GM23248 (cell line): ENCODE measurements around the gene FOXD2. TPM values are rescaled to one million over a fixed set of nuclear protein-coding genes. Genes with fewer than 3 reads are reported as not detected.

Experiments used
- DNase-seq: peaks from one replicate; pipeline ENCODE4 v3.0.0-alpha.2; 2015
- H2AFZ ChIP-seq: fragments of 200-600 bp; sonication (generic); 2 replicates; pipeline ENCODE4 v1.6.1; 2016; ENCODE audit warnings: antibody characterized with exemption
- H3F3A ChIP-seq: fragments of 200-600 bp; sonication (generic); 2 replicates; pipeline ENCODE4 v1.6.1; 2016; ENCODE audit warnings: mild to moderate bottlenecking, antibody characterized with exemption, mixed run types; ENCODE audit not compliant: insufficient read depth
- H3K27ac ChIP-seq: fragments of 200-600 bp; sonication (generic); 2 replicates; pipeline ENCODE4 v1.5.1; 2016; ENCODE audit warnings: mild to moderate bottlenecking
- H3K27me3 ChIP-seq: fragments of 200-600 bp; sonication (generic); replicated peaks from 2 replicates; pipeline ENCODE4 v1.6.1; 2016; ENCODE audit warnings: mild to moderate bottlenecking; ENCODE audit not compliant: insufficient read depth
- H3K36me3 ChIP-seq: fragments of 200-600 bp; sonication (generic); 2 replicates; pipeline ENCODE4 v1.6.1; 2016; ENCODE audit warnings: low read depth, mild to moderate bottlenecking
- H3K4me1 ChIP-seq: fragments of 200-600 bp; sonication (generic); 2 replicates; pipeline ENCODE4 v1.6.1; 2016; ENCODE audit warnings: mild to moderate bottlenecking; ENCODE audit not compliant: insufficient read depth
- H3K4me2 ChIP-seq: fragments of 200-600 bp; sonication (generic); one replicate; pipeline ENCODE4 v1.6.1; 2016; ENCODE audit warnings: mild to moderate bottlenecking; ENCODE audit not compliant: unreplicated experiment
- H3K4me3 ChIP-seq: fragments of 200-600 bp; sonication (generic); 2 replicates; pipeline ENCODE4 v1.5.1; 2016; ENCODE audit warnings: mild to moderate bottlenecking
- H3K79me2 ChIP-seq: fragments of 200-600 bp; sonication (generic); 2 replicates; pipeline ENCODE4 v1.6.1; 2016; ENCODE audit warnings: mild to moderate bottlenecking; ENCODE audit not compliant: insufficient read depth
- H3K9ac ChIP-seq: fragments of 200-600 bp; sonication (generic); 2 replicates; pipeline ENCODE4 v1.6.1; 2016; ENCODE audit warnings: mild to moderate bottlenecking
- H3K9me2 ChIP-seq: fragments of 200-600 bp; sonication (generic); 2 replicates; pipeline ENCODE4 v1.6.1; 2016; ENCODE audit warnings: mixed run types, mild to moderate bottlenecking, moderate library complexity; ENCODE audit not compliant: insufficient read depth
- H3K9me3 ChIP-seq: fragments of 200-600 bp; sonication (generic); one replicate; pipeline ENCODE4 v1.6.1; 2017; ENCODE audit warnings: low read depth
- H4K20me1 ChIP-seq: fragments of 200-600 bp; sonication (generic); 2 replicates; pipeline ENCODE4 v1.6.0; 2016; ENCODE audit not compliant: insufficient read depth
- EZH2 ChIP-seq: fragments of 200-600 bp; sonication (generic); IDR thresholded peaks from 2 replicates; pipeline ENCODE4 v1.6.1; 2018; ENCODE audit warnings: antibody characterized with exemption, mild to moderate bottlenecking; ENCODE audit not compliant: insufficient read depth, poor library complexity, severe bottlenecking
- EZH2phosphoT487 ChIP-seq: fragments of 200-600 bp; sonication (generic); IDR thresholded peaks from 2 replicates; pipeline ENCODE4 v1.6.1; 2018; ENCODE audit warnings: antibody characterized with exemption, moderate library complexity, mild to moderate bottlenecking, low read depth; ENCODE audit not compliant: insufficient read depth
- WGBS, 2 experiments: methylation state at CpG; one replicate each; pipeline ENCODE4 v1.1.6; 2015 to 2017; ENCODE audit warnings: low lambda C conversion rate in 2 of 2, low coverage in 1 of 2; ENCODE audit errors: missing lambda C conversion rate in 2 of 2; 5-methylcytosine and 5-hydroxymethylcytosine counted together
- in situ Hi-C: fragments of 300-500 bp; cut with MboI; formaldehyde crosslinking; loops from 2 replicates; pipeline ENCODE4 v1.15.0; 2020
- polyA plus RNA-seq: library from polyadenylated mRNA; unstranded; fragments of >200 nt; fragmentation: Nextera tagmentation; extraction: Ambion mirVana; gene quantifications from 2 replicates; pipeline ENCODE4 v1.2.1, GENCODE V29; 2016
- total RNA-seq: library from RNA; depleted of rRNA; stranded (reverse); fragments of >200 nt; shearing (Covaris generic); gene quantifications from 2 replicates; pipeline ENCODE4 v1.2.3, GENCODE V29; 2014

FOXD2 gene
- total and polyA plus RNA-seq, 2 experiments from 2014 or later = 0.20 to 0.43 TPM

- Histone ChIP-seq H3K79me2 (no peaks in the 10 kb centered on the region), H3K4me3 (no peak overlapping the region), H2AFZ (no peak overlapping the region), H3K27ac (no peak overlapping the region), H3K36me3 (no peaks in the 10 kb centered on the region), H3K9me3 (no peaks in the 10 kb centered on the region), H3K4me1 (no peaks in the 10 kb centered on the region), H3F3A (no peaks in the 10 kb centered on the region), H4K20me1 (no peaks in the 10 kb centered on the region), H3K9ac (no peak overlapping the region), H3K9me2 (no peaks in the 10 kb centered on the region), H3K27me3 (no peaks in the 10 kb centered on the region; the same call in 1 of the 2 replicates), H3K4me2 (no peak overlapping the region)
- 41 to 62% methylated on average over 2 of the region's 2 CpGs for WGBS, 2 experiments
- no peak for TF ChIP-seq EZH2phosphoT487
- no peak for TF ChIP-seq EZH2
- in situ Hi-C loops = no loop called here
- DNase-seq = no peak
Measured at GRCh38 chr1:47418122-47418521, 19.7 kb upstream of the FOXD2 start.

- no peak overlapping the region for H3K4me3 ChIP-seq
- H3K36me3 ChIP-seq = no peaks in the 10 kb centered on the region
- in situ Hi-C loops = no loop called here
- TF ChIP-seq EZH2phosphoT487 (no peak), EZH2 (no peak)
- H3K79me2 ChIP-seq = no peaks in the 10 kb centered on the region
- no peaks in the 10 kb centered on the region; the same call in 1 of the 2 replicates for H3K27me3 ChIP-seq
- H3K27ac ChIP-seq = no peak overlapping the region
- no peaks in the 10 kb centered on the region for H3K4me1 ChIP-seq
- H3K4me2 ChIP-seq = no peak overlapping the region
- WGBS, 2 experiments = 93% methylated on average over 6 of the region's 6 CpGs
- H4K20me1 ChIP-seq = no peaks in the 10 kb centered on the region
- H3K9me3 ChIP-seq = no peaks in the 10 kb centered on the region
- H3K9me2 ChIP-seq = no peaks in the 10 kb centered on the region
- no peak overlapping the region for H2AFZ ChIP-seq
- no peak for DNase-seq
- no peaks in the 10 kb centered on the region for H3F3A ChIP-seq
- H3K9ac ChIP-seq = no peak overlapping the region
Measured at GRCh38 chr1:47418681-47419325, 19.0 kb upstream of the FOXD2 start.

GRCh38 chr1:47420547-47420946 lies 17.3 kb upstream of the FOXD2 start:
- Histone ChIP-seq H2AFZ (no peak overlapping the region), H3K36me3 (no peaks in the 10 kb centered on the region), H3K27ac (no peak overlapping the region), H3K4me1 (no peaks in the 10 kb centered on the region), H3K4me3 (no peak overlapping the region), H3K79me2 (no peaks in the 10 kb centered on the region), H3K4me2 (no peak overlapping the region), H3K9me3 (no peaks in the 10 kb centered on the region), H3K9me2 (no peaks in the 10 kb centered on the region), H3K27me3 (no peaks in the 10 kb centered on the region; the same call in 1 of the 2 replicates), H3F3A (no peaks in the 10 kb centered on the region), H4K20me1 (no peaks in the 10 kb centered on the region), H3K9ac (no peak overlapping the region)
- DNase-seq = no peak
- in situ Hi-C loops = no loop called here
- TF ChIP-seq EZH2phosphoT487 (no peak), EZH2 (no peak)
- WGBS, 2 experiments = 95 to 96% methylated on average over 4 of the region's 4 CpGs

- H3K4me1 ChIP-seq = no peaks in the 10 kb centered on the region
- no peak overlapping the region for H3K27ac ChIP-seq
- H2AFZ ChIP-seq = no peak overlapping the region
- no peaks in the 10 kb centered on the region for H3K79me2 ChIP-seq
- H3K4me2 ChIP-seq = no peak overlapping the region
- no peak overlapping the region for H3K4me3 ChIP-seq
- H3K27me3 ChIP-seq = no peaks in the 10 kb centered on the region
- WGBS, 2 experiments = 0 to 4% methylated on average over 2 of the region's 2 CpGs
- in situ Hi-C loops = no loop called here
- no peak for DNase-seq
- TF ChIP-seq EZH2phosphoT487 (no peak), EZH2 (no peak)
- H3K9ac ChIP-seq = no peak overlapping the region
- no peaks in the 10 kb centered on the region for H3F3A ChIP-seq
- no peaks in the 10 kb centered on the region for H3K9me3 ChIP-seq
- no peaks in the 10 kb centered on the region for H4K20me1 ChIP-seq
- H3K9me2 ChIP-seq = no peaks in the 10 kb centered on the region
- H3K36me3 ChIP-seq = no peaks in the 10 kb centered on the region
Measured at GRCh38 chr1:47423872-47424271, 14.0 kb upstream of the FOXD2 start.
